GM19372 (cell line): ENCODE results near the gene BSDC1.

ENCODE experiments used
- ATAC-seq: cut with Tn5 transposase; IDR thresholded peaks from one replicate; pipeline ENCODE4 v1.9.1; 2021; ENCODE audit warnings: mild to moderate bottlenecking, low read depth, moderate library complexity; ENCODE audit not compliant: unreplicated experiment

The BSDC1 gene

DNA sequence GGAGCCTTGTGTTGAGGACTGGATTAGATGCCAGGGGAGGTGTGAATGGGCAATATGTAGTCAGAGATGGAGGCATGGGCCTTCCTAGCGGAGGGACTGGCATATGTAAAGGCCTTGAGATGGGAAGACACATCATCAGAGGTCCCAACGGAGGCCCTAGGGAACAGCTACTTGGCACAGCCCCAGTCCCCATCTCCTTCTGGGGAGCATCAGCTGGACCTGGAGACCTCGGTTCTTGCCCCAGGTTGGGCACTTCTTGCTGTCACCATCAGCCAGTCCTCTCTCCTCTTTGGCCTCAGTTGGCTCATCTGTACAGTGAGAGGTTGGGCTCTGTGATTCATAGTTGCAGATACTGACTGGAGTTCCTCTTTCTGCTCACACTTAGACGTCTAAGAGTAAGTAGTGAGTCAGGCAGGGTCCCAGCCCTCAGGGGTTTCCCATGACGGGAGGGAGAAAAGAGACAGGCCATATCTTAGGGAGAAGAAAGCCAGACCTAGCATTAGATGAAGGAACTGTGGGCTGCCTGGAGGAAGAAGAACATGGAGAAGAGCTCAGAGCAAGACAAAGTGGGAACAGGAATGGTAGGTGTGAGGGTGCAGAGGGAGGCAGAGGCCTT lies 54.8 kb downstream of the BSDC1 start:
- ATAC-seq, result no peak

DNA sequence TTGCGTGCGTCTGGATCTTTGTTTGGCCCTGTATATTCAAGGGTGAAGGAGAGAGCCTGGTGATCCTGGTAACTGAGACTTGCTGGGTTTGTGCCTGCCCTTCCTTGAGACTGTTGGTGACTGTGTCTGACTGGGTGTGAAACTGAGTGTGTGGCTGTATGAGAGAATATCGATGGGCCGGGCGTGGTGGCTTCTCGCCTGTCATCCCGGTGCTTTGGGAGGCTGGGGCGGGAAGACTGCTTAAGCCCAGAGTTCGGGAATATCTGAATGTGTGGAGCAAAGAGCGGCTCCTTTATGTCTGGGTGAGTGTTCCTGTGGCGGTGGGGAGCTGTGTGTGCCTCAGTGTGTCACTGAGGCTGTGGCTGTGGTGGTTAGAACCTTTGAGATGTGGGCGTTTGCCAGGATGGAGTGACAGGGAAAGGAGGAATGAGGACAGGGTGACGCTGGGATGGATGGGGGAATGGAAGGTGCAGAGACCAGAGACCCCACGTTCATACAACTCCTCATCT lies 55.5 kb downstream of the BSDC1 start:
- no peak for ATAC-seq

DNA sequence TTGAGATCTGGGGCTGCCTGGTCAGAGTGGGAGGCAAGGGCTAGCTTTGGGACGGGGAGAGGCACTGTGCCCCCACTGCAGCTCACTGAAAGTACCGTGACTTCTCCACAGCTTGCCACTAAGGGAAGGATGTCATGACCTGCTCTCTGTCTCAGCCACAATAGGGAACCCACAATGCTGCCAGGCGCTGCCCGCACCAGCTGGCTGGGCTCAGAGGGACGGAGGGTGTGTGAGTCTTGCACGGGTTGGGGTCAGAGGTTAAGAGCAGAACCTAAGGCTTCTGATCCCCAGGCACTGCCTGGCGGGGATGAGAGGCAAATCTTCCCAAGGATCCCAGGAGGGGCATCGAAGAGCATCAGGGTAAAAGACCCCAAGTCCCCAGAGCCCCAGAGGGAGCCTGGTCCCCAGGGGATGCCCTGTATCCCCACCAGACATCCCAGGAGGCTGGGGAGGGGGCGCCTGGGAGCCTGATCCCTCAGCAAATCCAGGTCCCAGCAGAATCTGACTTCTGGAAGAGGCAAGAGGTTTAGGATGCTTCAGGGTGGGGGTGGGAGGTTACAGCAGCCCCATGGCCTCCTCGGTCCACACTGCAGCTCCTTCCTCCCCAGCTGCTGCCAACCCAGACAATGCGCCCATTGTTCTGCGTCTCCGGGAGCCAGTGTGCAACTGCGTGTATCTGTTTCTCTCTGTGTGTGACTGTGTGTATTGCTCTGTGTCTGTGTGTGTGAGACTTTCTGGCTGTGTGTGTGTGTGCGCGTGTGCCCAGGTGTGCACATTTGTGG lies 56.2 kb downstream of the BSDC1 start:
- no peak for ATAC-seq

DNA sequence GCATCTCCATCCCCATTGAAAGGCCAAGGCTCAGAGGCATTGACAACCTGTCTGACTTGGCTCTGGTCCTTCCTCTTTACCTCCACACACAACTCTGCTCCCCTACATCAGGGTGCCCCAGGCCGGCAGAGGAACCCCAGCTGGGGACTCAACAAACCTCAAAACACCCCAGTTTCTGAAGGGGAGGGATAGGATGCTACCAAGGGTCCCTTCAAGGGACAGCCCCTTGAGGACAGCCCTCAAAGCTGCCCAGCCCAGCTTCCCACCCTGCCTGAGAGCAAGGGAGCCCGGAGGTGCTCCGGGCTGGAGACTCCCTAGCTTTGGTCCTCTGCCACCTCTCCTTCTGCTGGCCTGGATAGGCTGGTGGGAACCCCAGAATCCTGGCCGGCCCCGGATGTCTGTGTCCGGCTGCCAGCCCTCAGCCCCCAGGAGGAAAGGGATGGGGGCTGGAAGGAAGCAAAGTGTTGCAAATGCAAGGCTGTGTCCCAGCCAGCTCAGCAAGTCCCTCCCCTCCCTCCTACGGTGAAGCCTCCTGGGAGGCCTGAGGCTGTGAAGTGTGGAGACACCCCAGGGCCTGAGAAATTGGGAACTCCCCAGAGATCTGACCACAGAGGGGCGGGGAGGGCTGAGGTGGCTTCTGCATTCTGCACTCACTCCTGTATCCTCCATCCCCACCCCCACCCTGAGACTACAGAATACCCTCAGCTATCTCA lies 57.1 kb downstream of the BSDC1 start:
- ATAC-seq, result no peak

DNA sequence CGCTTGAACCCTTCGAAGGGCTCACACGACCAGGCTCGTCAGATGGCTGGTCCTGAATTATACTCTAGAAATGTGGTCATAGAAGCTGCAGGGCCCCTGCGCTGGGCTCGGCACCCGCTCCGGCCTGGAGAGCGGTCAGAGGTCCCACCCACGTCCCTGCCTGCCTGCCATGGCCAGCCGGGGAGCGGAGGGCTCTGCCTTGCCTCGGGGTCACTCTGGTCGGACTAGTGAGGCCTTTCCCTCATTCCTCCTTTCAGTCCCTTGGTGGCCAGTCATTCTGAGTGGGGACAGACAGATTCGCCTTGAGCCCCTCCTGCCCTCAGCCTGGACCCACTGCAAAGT lies 57.7 kb downstream of the BSDC1 start:
- ATAC-seq, result no peak

DNA sequence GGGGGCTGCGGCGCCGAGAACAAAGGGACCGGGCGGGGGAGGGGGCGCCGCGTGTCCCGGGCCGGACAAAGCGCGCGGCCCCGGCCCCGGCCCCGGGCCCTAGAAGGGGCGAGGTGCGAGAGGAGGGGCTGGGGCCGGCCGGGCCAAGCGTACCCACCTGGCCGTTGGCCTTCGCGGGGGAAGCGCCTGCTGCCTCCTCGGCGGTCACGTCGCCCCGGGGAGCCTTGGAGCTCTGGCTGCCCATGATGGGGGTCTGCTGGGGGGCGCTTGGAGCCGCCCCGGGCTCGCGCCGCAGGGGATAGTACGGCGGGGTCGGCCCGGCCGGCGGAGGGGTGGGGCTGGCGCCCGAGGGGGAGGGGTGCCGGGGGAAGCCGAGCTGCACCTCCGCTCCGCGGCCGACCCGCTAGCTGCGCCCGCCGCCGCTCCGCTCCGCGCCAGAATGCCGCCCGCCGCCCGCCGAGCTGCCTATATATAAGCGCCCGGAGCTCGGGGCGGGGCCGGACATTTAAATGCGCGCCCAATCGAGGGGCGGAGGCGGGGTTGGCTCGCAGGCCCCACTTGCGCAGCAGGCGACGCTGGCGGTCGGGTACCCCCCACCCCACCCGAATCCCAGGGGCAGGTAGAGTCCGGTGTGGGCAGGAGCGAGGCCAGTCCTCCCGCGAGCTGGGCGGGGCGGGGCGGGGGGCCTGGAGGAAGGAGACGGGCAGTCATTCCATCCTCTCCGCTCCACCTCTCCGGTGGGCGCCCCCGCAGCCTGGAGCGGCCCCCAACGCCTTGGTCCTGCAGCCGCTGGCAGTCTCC lies 58.3 kb downstream of the BSDC1 start, which contains the start of gene MARCKSL1:
TSS of gene MARCKSL1 (minus strand) at position 444 of the 801 bp plus-strand sequence. CDS start at position 244, 200 bp downstream.
- peak; percentile 37 for ATAC-seq

DNA sequence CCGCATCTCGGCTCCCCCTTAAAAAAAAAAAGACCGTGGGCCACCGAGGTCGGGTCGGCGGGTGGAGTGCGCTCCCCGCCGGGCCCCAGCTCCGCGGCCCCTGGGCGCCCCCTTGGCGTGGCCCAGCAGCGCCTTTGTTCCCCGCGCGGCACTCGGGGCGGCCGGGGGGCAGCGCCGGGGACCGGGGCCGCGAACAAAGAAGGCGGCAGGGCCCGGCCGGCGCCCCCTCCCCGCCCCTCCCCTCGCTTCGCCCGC lies 58.8 kb downstream of the BSDC1 start:
- ATAC-seq, result peak; percentile 19

DNA sequence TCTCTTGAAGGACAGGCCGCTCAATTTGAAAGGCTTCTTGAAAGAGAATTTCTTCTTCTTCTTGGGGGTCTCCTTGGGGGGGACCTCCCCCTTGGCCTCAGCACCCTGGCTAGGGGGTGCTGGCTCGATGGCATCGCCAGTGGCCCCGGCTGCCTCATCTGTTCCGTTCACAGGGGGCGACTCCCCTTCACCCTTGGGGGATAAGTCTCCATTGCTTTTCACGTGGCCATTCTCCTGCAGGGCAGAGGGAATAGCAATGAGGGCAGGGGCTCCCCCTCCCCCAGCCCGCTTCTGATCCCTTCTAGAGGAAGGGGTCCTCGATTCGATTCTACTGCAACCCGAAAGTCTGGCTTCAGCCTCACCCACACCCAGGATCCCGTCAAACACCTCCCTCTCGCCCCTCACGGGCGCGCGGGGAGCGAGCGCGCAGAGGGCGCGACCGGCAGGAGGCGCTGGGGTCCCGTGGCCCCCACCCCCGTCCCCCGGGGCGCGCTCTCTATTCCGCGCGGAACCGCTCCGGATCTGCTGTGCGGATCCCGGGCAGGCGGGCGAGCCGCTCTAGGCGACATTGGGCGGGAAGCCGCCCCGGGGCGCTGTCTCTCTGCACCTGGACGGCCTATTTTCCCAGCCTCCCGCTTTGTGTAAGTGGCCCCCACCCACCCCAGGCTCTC lies 59.2 kb downstream of the BSDC1 start:
- ATAC-seq, result peak; percentile 17

DNA sequence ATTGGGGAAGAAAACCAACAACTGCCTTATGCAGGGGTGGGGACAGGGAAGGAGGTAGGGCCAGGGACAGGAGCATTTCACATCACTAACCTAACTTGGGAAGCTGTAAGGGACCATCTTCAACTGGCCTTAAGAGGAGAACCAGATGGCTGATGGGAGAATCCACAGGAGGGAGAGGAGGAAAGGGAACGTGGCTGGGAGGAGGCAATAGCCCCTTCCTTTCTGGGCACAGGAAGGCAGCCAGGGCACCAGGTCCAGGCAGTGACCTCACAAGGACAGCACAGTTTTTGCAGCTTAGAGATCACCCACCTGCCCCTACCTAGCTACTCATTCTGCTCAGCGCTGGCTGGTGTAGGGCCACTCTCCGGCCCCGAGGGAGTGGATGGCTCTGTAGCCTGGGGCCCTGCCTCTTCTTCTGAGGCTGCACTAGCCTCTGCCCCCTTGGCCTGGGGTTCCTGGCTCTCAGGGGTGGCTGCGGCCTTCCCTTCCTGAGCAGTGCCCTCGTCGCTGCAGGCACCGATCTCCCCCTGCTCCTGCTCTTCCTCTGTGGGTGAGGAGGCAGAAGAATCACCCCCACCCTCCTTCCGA lies 59.9 kb downstream of the BSDC1 start:
- no peak for ATAC-seq

DNA sequence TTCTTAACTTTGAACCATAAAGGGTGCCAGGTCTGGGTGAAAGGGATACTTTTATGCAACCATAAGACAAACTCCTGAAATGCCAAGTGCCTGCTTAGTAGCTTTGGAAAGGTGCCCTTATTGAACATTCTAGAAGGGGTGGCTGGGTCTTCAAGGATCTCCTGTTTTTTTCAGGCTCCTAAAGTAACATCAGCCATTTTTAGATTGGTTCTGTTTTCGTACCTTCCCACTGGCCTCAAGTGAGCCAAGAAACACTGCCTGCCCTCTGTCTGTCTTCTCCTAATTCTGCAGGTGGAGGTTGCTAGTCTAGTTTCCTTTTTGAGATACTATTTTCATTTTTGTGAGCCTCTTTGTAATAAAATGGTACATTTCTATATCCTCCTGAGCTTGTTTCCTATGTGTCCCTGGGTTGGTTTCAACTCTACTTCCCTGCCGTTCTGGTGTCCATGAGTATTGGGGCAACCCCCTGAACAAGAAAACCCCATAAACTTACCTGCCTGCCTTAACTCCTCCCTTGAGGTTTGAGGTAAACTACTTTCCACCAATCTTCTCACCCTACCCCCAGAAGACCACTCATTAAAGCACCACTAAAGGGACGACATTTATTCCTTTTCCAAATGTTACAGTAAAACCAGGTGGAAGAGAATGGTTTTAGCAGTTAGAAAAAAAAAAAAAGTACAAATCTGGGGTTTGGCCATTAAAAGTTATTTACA lies 60.8 kb downstream of the BSDC1 start:
- no peak for ATAC-seq

DNA sequence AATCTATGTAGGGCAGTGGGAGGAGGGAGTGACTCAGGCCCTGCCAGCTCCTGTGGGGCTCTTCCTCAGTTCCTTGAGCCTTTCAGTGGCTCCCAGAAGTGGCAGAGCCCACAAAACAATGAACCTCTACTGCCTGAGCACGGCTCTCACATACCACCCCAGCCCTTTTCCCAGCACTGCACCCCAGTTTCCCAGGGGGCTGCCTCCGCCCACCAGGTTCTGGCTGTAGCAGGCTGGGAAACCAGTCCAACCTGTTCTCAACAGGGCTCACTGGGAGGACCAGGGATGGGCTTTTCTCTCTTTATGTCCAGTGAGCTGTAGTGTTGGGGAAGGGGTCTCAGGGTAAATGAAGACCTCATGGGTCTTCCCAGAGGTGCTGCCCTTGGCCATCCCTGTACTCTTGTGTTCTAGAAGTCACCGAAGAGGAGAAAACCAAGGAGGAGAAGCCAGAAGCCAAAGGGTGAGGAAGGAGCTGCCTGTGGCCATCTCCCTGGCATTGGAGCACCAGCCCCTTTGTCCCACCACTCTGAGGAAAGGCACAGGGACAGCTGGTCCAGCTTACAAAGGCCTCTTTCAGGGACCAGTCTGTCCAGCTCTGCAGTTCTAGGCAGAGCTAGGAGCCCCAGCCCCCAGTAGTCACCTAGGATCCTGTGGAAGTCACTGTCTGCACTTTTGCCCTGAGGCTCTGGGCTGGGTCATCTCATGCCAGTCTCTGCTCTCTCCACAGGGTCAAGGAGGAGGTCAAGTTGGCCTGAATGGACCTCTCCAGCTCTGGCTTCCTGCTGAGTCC lies 61.8 kb downstream of the BSDC1 start:
- ATAC-seq, result no peak

DNA sequence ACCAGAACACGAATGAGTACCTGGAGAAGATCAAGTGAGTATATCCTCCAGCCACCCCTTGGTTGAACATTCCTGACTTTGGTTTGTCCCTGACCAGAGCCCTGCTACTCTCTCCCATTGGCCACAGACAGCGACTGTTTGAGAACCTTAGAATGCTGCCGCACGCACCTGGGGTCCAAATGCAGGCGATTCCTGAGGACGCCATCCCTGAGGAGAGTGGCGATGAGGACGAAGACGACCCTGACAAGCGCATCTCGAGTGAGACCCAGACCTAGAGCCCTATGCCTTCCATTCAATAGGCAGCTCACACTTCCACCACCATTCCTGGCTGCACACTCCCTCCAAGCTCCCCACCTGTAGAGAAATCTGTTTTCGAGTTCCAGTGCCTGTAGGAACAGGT lies 62.7 kb downstream of the BSDC1 start:
- ATAC-seq, result no peak

DNA sequence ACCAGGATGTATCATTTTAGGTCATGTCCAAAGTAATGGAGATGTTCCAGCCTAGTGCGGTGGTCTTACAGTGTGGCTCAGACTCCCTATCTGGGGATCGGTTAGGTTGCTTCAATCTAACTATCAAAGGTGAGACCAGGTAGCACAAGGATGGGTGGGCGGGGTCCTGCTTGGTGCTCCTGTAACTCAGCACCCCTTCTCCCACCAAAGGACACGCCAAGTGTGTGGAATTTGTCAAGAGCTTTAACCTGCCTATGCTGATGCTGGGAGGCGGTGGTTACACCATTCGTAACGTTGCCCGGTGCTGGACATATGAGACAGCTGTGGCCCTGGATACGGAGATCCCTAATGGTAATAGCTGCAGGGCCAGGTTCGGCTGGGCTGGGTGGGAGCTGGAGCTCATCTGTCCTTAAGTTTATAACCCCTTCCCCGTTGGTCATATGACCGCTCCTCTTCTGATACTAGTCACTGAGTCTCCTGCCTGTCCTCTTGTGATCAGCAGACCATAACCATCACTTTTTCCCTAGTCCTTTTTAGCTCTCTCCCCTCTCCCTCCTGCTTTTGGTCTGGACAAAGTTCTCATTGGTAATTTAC lies 63.6 kb downstream of the BSDC1 start:
- ATAC-seq, result no peak

DNA sequence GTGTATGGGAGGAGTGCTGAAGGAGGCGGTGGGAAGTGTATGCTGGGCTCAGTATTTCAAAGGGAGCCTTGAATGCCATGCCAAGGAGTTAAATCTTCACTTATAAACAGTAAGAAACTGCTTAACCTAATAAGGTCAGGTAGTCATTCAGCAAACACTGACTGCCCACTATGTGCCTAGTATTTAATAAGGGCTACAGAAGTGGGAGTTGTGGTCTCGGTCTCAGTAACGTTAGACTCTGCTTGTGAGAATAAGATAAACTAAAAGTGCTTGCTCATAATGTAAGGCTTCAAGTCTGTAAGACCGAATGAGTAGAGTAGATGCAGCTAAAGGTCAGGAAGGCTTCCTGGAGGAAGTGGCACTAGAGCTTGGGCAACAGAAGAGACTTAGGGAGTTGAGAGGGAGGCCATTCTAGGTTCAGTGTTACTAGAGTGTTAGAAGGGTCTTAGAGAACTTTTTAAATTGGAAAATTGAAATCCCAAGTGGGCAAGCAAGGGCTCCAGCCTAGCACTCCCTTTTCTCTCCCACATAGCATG lies 64.2 kb downstream of the BSDC1 start:
- ATAC-seq, result no peak

DNA sequence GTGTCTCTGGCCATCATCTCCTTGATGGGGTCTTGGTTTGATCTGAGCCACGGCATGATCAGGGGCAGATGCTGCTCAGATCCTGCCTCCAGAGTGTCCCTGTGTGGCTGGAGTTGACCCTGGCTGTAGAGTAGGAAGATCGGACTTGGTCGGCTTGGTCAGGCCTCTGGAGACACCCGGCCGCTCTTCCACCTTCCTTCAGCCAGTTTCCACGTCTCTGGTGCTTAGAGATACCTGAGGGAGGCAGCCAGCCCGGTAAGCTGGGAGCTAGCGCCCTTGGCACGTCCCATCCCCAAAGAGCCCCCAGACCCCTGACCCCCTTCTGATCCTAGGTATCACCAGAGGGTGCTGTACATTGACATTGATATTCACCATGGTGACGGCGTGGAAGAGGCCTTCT lies 67.0 kb downstream of the BSDC1 start:
- no peak for ATAC-seq

DNA sequence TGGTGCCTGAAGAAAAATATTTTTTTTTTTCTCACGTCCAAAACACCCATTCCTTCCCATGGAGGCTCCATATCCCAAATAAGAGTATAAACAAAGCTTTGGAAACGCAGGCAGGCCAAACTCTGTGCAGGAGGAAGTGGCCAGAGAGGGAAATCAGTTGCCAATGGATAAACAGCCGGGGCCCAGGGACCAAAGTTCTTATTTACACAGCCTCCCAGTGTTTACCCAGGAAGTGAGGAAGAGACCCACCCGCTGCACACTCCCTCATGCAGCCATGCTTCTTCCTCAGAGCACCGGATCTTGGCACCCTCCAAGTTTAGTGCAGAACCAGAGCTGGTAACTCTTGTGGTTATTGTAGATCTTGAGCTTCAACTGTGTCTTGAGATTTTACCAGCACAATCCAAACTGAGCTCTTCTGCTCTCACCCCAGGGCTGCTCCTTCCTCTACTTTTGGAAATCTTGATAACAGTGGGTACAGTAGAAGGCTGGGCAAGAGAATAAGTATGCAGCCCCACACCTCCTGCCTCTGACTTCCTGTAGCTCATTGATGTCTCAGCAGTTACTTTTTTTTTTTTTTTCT lies 72.4 kb downstream of the BSDC1 start:
- ATAC-seq, result no peak

DNA sequence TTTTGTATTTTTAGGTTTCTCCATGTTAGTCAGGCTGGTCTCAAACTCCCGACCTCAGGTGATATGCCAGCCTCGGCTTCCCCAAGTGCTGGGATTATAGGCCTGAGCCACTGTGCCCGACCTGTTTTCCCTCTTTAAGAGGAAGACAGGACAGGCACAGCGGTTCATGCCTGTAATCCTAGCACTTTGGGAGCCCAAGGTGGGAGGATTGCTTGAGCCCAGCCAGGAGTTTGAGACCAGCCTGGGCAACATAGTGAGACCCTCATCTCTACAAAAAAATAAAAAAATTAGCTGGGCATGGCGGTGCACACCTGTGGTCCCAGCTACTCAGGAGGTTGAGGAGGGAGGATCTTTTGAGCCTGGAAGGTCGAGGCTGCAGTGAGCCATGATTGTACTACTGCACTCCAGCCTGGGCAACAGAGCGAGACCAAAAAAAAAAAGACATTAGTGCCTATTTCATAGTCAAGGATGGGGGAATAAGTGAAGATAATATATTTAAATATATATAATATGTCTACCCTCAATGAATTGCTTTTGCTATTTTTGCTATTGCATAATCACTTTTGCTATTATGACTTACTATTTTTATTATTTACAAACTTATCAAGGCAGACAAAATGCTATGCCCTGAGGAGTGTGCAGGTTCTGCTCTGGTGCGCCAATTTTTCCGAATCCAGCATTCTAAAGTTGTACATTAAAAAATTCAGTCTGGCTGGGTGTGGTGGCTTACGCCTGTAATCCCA lies 75.9 kb downstream of the BSDC1 start:
- ATAC-seq, result no peak
